GM18867 (cell line): ENCODE data around the gene CYB5D1.
A peak's percentile ranks its signal among the peaks of the same experiment; 100 is the strongest.

ENCODE experiments used
- ATAC-seq: cut with Tn5 transposase; IDR thresholded peaks from one replicate; pipeline ENCODE4 v1.9.1; 2021; ENCODE audit warnings: mild to moderate bottlenecking, moderate library complexity; ENCODE audit not compliant: unreplicated experiment

Gene CYB5D1

GRCh38 chr17:7843536-7844291 lies 14.1 kb upstream of the CYB5D1 start:
- ATAC-seq = peak; percentile 30

GRCh38 chr17:7844292-7845154 lies 13.3 kb upstream of the CYB5D1 start:
- ATAC-seq = peak; percentile 48

GRCh38 chr17:7845359-7846062 lies 12.3 kb upstream of the CYB5D1 start:
- no peak for ATAC-seq

DNA sequence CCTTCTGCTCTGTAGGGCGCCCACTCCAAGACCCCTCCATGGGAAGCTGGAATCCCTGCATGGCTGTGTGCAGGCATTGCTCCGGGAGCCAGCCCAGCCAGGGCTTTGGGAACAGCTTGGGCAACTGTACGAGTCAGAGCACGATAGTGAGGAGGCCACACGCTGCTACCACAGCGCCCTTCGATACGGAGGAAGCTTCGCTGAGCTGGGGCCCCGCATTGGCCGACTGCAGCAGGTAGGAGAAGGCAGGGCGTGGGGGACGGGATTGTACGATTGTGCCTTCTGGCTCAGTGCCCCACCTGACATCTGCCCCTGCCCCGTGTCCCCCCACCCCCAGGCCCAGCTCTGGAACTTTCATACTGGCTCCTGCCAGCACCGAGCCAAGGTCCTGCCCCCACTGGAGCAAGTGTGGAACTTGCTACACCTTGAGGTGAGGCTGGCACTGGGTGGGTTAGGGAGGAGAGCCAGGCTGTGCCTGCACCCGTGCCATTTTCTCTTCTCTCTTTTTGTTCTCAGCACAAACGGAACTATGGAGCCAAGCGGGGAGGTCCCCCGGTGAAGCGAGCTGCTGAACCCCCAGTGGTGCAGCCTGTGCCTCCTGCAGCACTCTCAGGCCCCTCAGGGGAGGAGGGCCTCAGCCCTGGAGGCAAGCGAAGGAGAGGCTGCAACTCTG lies 11.6 kb upstream of the CYB5D1 start:
- no peak for ATAC-seq

GRCh38 chr17:7846765-7847661 lies 10.8 kb upstream of the CYB5D1 start:
- ATAC-seq = no peak

- ATAC-seq = no peak
Observed at GRCh38 chr17:7848131-7848579, 9.6 kb upstream of the CYB5D1 start.

DNA sequence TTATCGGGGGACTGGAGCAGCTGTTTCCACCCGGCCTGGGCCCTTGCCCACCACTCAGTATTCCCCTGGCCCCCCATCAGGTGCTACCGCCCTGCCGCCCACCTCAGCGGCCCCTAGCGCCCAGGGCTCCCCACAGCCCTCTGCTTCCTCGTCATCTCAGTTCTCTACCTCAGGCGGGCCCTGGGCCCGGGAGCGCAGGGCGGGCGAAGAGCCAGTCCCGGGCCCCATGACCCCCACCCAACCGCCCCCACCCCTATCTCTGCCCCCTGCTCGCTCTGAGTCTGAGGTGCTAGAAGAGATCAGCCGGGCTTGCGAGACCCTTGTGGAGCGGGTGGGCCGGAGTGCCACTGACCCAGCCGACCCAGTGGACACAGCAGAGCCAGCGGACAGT lies 9.1 kb upstream of the CYB5D1 start:
- no peak for ATAC-seq

- ATAC-seq = no peak
Observed at GRCh38 chr17:7849130-7849750, 8.6 kb upstream of the CYB5D1 start.

DNA sequence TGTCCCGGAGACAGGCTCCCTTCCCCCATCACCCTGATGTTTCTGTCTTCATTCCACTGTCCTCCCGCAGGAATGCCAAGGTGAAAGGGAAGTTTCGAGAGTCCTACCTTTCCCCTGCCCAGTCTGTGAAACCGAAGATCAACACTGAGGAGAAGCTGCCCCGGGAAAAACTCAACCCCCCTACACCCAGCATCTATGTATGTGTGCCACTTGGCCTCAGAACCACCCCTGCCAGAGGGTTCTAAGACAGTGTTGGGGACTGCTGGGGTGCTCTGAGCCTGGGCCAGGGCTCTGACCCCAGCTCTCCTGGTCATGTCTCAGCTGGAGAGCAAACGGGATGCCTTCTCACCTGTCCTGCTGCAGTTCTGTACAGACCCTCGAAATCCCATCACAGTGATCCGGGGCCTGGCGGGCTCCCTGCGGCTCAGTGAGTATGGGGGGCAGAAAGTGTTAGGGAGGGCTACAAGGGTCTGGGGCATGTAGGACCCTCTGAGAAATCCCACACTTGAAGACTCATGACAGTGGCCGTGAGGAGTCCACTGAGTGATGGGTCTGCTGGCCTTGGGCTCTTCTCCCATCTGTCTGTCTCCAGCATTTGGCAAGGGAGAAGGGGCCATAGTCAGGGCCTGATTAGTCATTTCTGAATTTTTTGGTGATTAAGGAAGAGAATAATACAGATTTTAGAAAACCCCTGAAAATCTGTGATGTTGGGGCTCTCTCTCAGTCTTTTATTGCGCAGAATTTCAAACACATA lies 7.9 kb upstream of the CYB5D1 start:
- ATAC-seq = no peak

GRCh38 chr17:7850701-7851437 lies 6.9 kb upstream of the CYB5D1 start:
- ATAC-seq = peak; percentile 1

DNA sequence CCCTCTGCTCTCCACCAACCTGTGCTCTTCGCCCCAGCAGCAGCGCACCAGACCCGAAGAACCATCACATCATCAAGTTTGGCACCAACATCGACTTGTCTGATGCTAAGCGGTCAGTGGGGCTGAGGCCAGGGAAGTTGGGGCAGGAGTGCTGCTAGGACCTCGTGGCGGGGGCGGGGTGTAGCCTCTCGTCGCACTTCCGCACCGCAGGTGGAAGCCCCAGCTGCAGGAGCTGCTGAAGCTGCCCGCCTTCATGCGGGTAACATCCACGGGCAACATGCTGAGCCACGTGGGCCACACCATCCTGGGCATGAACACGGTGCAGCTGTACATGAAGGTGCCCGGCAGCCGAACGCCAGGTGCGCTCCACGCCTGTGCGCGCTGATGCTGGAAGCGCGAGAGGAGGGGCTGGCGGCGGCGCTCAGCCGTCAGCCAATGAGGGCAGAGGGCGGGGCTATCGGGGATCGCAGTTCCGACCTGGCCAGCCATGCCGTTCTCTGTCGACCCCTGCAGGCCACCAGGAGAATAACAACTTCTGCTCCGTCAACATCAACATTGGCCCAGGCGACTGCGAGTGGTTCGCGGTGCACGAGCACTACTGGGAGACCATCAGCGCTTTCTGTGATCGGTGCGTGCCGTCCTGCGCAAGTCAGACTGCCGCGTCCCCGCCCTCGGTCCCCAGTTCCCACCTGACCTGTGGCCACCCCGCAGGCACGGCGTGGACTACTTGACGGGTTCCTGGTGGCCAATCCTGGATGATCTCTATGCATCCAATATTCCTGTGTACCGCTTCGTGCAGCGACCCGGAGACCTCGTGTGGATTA lies 6.2 kb upstream of the CYB5D1 start:
- ATAC-seq = peak; percentile 63

DNA sequence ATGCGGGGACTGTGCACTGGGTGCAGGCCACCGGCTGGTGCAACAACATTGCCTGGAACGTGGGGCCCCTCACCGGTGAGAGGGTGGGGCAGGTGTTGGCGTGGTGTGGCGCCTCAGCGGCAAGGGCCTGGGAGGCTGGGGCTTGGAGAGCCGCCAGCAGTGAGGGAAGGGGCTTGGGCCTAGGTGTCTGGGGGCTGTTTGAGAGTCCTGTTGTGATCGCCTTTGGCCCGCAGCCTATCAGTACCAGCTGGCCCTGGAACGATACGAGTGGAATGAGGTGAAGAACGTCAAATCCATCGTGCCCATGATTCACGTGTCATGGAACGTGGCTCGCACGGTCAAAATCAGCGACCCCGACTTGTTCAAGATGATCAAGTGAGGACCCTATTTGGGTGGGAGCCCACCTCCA lies 5.5 kb upstream of the CYB5D1 start:
- ATAC-seq = no peak

DNA sequence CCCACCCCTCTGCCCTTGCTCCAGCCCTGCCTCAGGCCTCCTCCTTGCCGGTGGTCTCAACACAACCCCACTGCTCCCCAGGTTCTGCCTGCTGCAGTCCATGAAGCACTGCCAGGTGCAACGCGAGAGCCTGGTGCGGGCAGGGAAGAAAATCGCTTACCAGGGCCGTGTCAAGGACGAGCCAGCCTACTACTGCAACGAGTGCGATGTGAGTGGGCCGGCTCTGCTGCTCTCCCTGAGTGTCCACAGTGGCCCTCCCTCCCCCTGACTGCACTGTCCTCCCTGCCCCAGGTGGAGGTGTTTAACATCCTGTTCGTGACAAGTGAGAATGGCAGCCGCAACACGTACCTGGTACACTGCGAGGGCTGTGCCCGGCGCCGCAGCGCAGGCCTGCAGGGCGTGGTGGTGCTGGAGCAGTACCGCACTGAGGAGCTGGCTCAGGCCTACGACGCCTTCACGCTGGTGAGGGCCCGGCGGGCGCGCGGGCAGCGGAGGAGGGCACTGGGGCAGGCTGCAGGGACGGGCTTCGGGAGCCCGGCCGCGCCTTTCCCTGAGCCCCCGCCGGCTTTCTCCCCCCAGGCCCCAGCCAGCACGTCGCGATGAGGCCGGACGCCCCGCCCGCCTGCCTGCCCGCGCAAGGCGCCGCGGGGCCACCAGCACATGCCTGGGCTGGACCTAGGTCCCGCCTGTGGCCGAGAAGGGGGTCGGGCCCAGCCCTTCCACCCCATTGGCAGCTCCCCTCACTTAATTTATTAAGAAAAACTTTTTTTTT lies 4.7 kb upstream of the CYB5D1 start:
- ATAC-seq = no peak

GRCh38 chr17:7853691-7854038 lies 4.1 kb upstream of the CYB5D1 start:
- ATAC-seq = no peak

DNA sequence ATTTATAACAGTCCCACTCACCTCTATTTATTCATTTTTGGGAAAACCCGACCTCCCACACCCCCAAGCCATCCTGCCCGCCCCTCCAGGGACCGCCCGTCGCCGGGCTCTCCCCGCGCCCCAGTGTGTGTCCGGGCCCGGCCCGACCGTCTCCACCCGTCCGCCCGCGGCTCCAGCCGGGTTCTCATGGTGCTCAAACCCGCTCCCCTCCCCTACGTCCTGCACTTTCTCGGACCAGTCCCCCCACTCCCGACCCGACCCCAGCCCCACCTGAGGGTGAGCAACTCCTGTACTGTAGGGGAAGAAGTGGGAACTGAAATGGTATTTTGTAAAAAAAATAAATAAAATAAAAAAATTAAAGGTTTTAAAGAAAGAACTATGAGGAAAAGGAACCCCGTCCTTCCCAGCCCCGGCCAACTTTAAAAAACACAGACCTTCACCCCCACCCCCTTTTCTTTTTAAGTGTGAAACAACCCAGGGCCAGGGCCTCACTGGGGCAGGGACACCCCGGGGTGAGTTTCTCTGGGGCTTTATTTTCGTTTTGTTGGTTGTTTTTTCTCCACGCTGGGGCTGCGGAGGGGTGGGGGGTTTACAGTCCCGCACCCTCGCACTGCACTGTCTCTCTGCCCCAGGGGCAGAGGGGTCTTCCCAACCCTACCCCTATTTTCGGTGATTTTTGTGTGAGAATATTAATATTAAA lies 3.6 kb upstream of the CYB5D1 start:
- ATAC-seq = no peak
